GM23338 (cell line): ENCODE results near the gene TPK1. TPM values are rescaled to one million over a fixed set of nuclear protein-coding genes. Genes with fewer than 3 reads are reported as not detected.

Experiments used
- ATAC-seq: fragments of 200-7000 bp; cut with Tn5 transposase; 3 replicates; pipeline ENCODE4 v1.9.1; 2020
- DNase-seq: peaks from one replicate; pipeline ENCODE4 v3.0.0-alpha.2; 2015; ENCODE audit warnings: low spot score
- H2AFZ ChIP-seq: fragments of 200-600 bp; sonication (generic); 2 replicates; pipeline ENCODE4 v1.8.0; 2016; ENCODE audit warnings: antibody characterized with exemption, mild to moderate bottlenecking, moderate library complexity
- H3F3A ChIP-seq: fragments of 200-600 bp; sonication (generic); replicated peaks from 2 replicates; pipeline ENCODE4 v1.8.0; 2017; ENCODE audit warnings: antibody characterized with exemption, mixed run types, low read depth
- H3K27ac ChIP-seq: fragments of 200-600 bp; sonication (generic); 2 replicates; pipeline ENCODE4 v1.6.1; 2016; ENCODE audit warnings: low read depth
- H3K27me3 ChIP-seq: fragments of 200-600 bp; sonication (generic); 2 replicates; pipeline ENCODE4 v1.8.0; 2016; ENCODE audit warnings: mild to moderate bottlenecking, mixed run types, moderate library complexity; ENCODE audit not compliant: insufficient read depth
- H3K36me3 ChIP-seq: fragments of 200-600 bp; sonication (generic); 2 replicates; pipeline ENCODE4 v1.8.0; 2016; ENCODE audit warnings: mild to moderate bottlenecking; ENCODE audit not compliant: insufficient read depth
- H3K4me1 ChIP-seq: fragments of 200-600 bp; sonication (generic); 2 replicates; pipeline ENCODE4 v1.8.0; 2016; ENCODE audit warnings: mild to moderate bottlenecking, moderate library complexity; ENCODE audit not compliant: insufficient read depth
- H3K4me2 ChIP-seq: fragments of 200-600 bp; sonication (generic); 2 replicates; pipeline ENCODE4 v1.7.1; 2017; ENCODE audit warnings: mixed run types
- H3K4me3 ChIP-seq: fragments of 200-600 bp; sonication (generic); 2 replicates; pipeline ENCODE4 v1.6.1; 2016; ENCODE audit warnings: mixed run types
- H3K79me2 ChIP-seq: fragments of 200-600 bp; sonication (generic); replicated peaks from 2 replicates; pipeline ENCODE4 v1.8.0; 2017; ENCODE audit warnings: mild to moderate bottlenecking; ENCODE audit not compliant: insufficient read depth
- H3K9me2 ChIP-seq: fragments of 200-600 bp; sonication (generic); 2 replicates; pipeline ENCODE4 v1.8.0; 2017; ENCODE audit not compliant: insufficient read depth
- H4K20me1 ChIP-seq: fragments of 200-600 bp; sonication (generic); replicated peaks from 2 replicates; pipeline ENCODE4 v1.8.0; 2017; ENCODE audit warnings: mild to moderate bottlenecking; ENCODE audit not compliant: insufficient read depth
- H3K27ac Mint-ChIP-seq: 2 replicates; pipeline ENCODE4 v1.8.0; 2020; ENCODE audit warnings: inconsistent platforms, mild to moderate bottlenecking, moderate library complexity, mixed read lengths
- H3K27me3 Mint-ChIP-seq: 3 replicates; pipeline ENCODE4 v1.8.0; 2022; ENCODE audit warnings: low read depth, mild to moderate bottlenecking, moderate library complexity, mixed read lengths, inconsistent platforms; ENCODE audit not compliant: insufficient read depth, poor library complexity
- H3K36me3 Mint-ChIP-seq: 3 replicates; pipeline ENCODE4 v1.8.0; 2021; ENCODE audit warnings: low read depth, mild to moderate bottlenecking, inconsistent platforms, moderate library complexity, mixed read lengths
- H3K4me1 Mint-ChIP-seq: 3 replicates; pipeline ENCODE4 v1.8.0; 2020; ENCODE audit warnings: mild to moderate bottlenecking, inconsistent platforms, mixed read lengths
- H3K4me3 Mint-ChIP-seq: 3 replicates; pipeline ENCODE4 v1.8.0; 2021; ENCODE audit warnings: moderate library complexity, mild to moderate bottlenecking, inconsistent platforms, mixed read lengths
- H3K9me3 Mint-ChIP-seq: 3 replicates; pipeline ENCODE4 v1.8.0; 2020; ENCODE audit warnings: moderate library complexity, mild to moderate bottlenecking, inconsistent platforms, mixed read lengths
- CREB1 ChIP-seq: fragments of 250-450 bp; sonication (Bioruptor Pico); IDR thresholded peaks from 2 replicates; pipeline ENCODE4 v1.5.0; 2020; ENCODE audit warnings: low read depth, mild to moderate bottlenecking, moderate library complexity
- EZH2 ChIP-seq: fragments of 200-600 bp; sonication (generic); IDR thresholded peaks from one replicate; pipeline ENCODE4 v1.8.0; 2017; ENCODE audit warnings: antibody characterized with exemption, mild to moderate bottlenecking, low read depth; ENCODE audit not compliant: unreplicated experiment
- EZH2phosphoT487 ChIP-seq: fragments of 200-600 bp; sonication (generic); IDR thresholded peaks from one replicate; pipeline ENCODE4 v1.8.1; 2018; ENCODE audit warnings: antibody characterized with exemption; ENCODE audit not compliant: unreplicated experiment
- JUNB ChIP-seq: IDR thresholded peaks from one replicate; pipeline ENCODE4 v1.6.1; 2016; ENCODE audit warnings: antibody characterized with exemption; ENCODE audit not compliant: unreplicated experiment
- NANOG ChIP-seq: IDR thresholded peaks from 2 replicates; pipeline ENCODE4 v1.6.1; 2016; ENCODE audit warnings: antibody characterized with exemption, borderline replicate concordance
- POLR2AphosphoS5 ChIP-seq: IDR thresholded peaks from 2 replicates; pipeline ENCODE4 v1.6.1; 2016; ENCODE audit warnings: antibody characterized with exemption, low read depth
- STAT1 ChIP-seq: IDR thresholded peaks from one replicate; pipeline ENCODE4 v1.6.1; 2016; ENCODE audit warnings: antibody characterized with exemption; ENCODE audit not compliant: unreplicated experiment
- ZNF114 ChIP-seq: fragments of 250-450 bp; sonication (Bioruptor Pico); IDR thresholded peaks from 2 replicates; pipeline ENCODE4 v1.5.0; 2020; ENCODE audit warnings: mild to moderate bottlenecking, moderate library complexity
- ZNF331 ChIP-seq: fragments of 250-450 bp; sonication (Bioruptor Pico); IDR thresholded peaks from 2 replicates; pipeline ENCODE4 v1.5.0; 2020; ENCODE audit warnings: low read depth, mild to moderate bottlenecking, moderate library complexity
- polyA plus RNA-seq: library from polyadenylated mRNA; unstranded; fragments of >200 nt; fragmentation: Nextera tagmentation; extraction: Ambion mirVana; gene quantifications from 2 replicates; pipeline ENCODE4 v1.2.1, GENCODE V29; 2016
- total RNA-seq: library from RNA; depleted of rRNA; stranded (reverse); fragments of >200 nt; shearing (Covaris generic); gene quantifications from 2 replicates; pipeline ENCODE4 v1.2.3, GENCODE V29; 2014
- TF ChIP-seq, protein P1 (sequence below), 2 experiments: fragments of 200-600 bp in 1 of 2; sonication (generic) in 1 of 2; conservative IDR thresholded peaks; 2 replicates each; pipeline versions ENCODE4 v1.5.1 to v1.6.1; 2016 to 2017; ENCODE audit warnings: antibody characterized with exemption in 2 of 2, low read depth in 2 of 2, mild to moderate bottlenecking in 2 of 2, moderate library complexity in 1 of 2
- TF ChIP-seq, protein P2 (sequence below): IDR thresholded peaks from 2 replicates; pipeline ENCODE4 v1.6.1; 2016; ENCODE audit warnings: antibody characterized with exemption
- TF ChIP-seq, protein P3 (sequence below): fragments of 250-450 bp; sonication (Bioruptor Pico); IDR thresholded peaks from 2 replicates; pipeline ENCODE4 v1.5.0; 2020; ENCODE audit warnings: mild to moderate bottlenecking, moderate library complexity
- TF ChIP-seq, protein P4 (sequence below): IDR thresholded peaks from one replicate; pipeline ENCODE4 v1.6.1; 2018; ENCODE audit warnings: antibody characterized with exemption; ENCODE audit not compliant: unreplicated experiment

Gene TPK1
- total and polyA plus RNA-seq, 2 experiments from 2014 or later, result 2.6 to 2.9 TPM

DNA sequence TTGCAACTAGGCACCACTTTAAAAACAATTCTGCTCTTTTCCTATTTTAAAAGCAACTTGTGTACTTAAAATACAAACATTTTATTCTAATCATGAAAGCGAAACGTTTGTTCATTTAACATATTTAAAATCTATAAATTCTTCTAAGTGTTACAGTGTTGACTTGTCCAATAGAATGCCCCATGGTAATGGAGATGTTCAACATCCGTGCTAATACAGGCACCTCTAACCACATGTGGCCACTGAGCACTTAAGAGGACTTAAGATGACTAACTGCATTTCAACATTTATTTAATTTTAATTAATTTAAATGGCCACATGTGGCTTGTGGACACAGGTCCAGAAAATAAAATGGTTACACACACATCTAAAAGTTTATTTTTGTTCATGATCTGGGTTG is 115.1 kb downstream of the TPK1 start:
- no peak for DNase-seq

More for the DNA sequence above, 115.1 kb downstream of the TPK1 start:
- Histone ChIP-seq H3K4me1 (peaks cover 7% of the 10 kb centered on the region), H2AFZ (no peak overlapping the region), H3K4me3 (no peak overlapping the region), H4K20me1 (no peaks in the 10 kb centered on the region), H3K79me2 (no peaks in the 10 kb centered on the region), H3F3A (no peaks in the 10 kb centered on the region), H3K27me3 (no peaks in the 10 kb centered on the region), H3K4me2 (0 out of 2 replicates have a peak overlapping the region, but pooled peaks have one; percentile 11), H3K36me3 (no peaks in the 10 kb centered on the region), H3K27ac (no peak overlapping the region), H3K9me2 (no peaks in the 10 kb centered on the region)
- H3K4me1 Mint-ChIP-seq, result peaks cover 9% of the 10 kb centered on the region; the same call in 2 of the 3 replicates
- H3K27ac Mint-ChIP-seq, result peak overlapping the region; percentile 74
- ATAC-seq, result no peak
- peaks cover 7% of the 10 kb centered on the region; the same call in 2 of the 3 replicates for H3K36me3 Mint-ChIP-seq
- peaks cover 10% of the 10 kb centered on the region for H3K9me3 Mint-ChIP-seq
- H3K4me3 Mint-ChIP-seq, result no peak overlapping the region
- TF ChIP-seq STAT1 (no peak), ZNF114 (CRISPR knock-in tag) (no peak), CREB1 (no peak), ZNF331 (CRISPR knock-in tag) (no peak), NANOG (no peak), JUNB (no peak), EZH2 (no peak), POLR2AphosphoS5 (no peak), EZH2phosphoT487 (no peak)
- TF ChIP-seq, protein P1, sequence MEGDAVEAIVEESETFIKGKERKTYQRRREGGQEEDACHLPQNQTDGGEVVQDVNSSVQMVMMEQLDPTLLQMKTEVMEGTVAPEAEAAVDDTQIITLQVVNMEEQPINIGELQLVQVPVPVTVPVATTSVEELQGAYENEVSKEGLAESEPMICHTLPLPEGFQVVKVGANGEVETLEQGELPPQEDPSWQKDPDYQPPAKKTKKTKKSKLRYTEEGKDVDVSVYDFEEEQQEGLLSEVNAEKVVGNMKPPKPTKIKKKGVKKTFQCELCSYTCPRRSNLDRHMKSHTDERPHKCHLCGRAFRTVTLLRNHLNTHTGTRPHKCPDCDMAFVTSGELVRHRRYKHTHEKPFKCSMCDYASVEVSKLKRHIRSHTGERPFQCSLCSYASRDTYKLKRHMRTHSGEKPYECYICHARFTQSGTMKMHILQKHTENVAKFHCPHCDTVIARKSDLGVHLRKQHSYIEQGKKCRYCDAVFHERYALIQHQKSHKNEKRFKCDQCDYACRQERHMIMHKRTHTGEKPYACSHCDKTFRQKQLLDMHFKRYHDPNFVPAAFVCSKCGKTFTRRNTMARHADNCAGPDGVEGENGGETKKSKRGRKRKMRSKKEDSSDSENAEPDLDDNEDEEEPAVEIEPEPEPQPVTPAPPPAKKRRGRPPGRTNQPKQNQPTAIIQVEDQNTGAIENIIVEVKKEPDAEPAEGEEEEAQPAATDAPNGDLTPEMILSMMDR (conservative IDR thresholded peaks at IDR 0.05; ENCODE audit: low read depth in 2 of 2), result no peak
- TF ChIP-seq, protein P2, sequence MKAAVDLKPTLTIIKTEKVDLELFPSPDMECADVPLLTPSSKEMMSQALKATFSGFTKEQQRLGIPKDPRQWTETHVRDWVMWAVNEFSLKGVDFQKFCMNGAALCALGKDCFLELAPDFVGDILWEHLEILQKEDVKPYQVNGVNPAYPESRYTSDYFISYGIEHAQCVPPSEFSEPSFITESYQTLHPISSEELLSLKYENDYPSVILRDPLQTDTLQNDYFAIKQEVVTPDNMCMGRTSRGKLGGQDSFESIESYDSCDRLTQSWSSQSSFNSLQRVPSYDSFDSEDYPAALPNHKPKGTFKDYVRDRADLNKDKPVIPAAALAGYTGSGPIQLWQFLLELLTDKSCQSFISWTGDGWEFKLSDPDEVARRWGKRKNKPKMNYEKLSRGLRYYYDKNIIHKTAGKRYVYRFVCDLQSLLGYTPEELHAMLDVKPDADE, result no peak
- TF ChIP-seq, protein P3, sequence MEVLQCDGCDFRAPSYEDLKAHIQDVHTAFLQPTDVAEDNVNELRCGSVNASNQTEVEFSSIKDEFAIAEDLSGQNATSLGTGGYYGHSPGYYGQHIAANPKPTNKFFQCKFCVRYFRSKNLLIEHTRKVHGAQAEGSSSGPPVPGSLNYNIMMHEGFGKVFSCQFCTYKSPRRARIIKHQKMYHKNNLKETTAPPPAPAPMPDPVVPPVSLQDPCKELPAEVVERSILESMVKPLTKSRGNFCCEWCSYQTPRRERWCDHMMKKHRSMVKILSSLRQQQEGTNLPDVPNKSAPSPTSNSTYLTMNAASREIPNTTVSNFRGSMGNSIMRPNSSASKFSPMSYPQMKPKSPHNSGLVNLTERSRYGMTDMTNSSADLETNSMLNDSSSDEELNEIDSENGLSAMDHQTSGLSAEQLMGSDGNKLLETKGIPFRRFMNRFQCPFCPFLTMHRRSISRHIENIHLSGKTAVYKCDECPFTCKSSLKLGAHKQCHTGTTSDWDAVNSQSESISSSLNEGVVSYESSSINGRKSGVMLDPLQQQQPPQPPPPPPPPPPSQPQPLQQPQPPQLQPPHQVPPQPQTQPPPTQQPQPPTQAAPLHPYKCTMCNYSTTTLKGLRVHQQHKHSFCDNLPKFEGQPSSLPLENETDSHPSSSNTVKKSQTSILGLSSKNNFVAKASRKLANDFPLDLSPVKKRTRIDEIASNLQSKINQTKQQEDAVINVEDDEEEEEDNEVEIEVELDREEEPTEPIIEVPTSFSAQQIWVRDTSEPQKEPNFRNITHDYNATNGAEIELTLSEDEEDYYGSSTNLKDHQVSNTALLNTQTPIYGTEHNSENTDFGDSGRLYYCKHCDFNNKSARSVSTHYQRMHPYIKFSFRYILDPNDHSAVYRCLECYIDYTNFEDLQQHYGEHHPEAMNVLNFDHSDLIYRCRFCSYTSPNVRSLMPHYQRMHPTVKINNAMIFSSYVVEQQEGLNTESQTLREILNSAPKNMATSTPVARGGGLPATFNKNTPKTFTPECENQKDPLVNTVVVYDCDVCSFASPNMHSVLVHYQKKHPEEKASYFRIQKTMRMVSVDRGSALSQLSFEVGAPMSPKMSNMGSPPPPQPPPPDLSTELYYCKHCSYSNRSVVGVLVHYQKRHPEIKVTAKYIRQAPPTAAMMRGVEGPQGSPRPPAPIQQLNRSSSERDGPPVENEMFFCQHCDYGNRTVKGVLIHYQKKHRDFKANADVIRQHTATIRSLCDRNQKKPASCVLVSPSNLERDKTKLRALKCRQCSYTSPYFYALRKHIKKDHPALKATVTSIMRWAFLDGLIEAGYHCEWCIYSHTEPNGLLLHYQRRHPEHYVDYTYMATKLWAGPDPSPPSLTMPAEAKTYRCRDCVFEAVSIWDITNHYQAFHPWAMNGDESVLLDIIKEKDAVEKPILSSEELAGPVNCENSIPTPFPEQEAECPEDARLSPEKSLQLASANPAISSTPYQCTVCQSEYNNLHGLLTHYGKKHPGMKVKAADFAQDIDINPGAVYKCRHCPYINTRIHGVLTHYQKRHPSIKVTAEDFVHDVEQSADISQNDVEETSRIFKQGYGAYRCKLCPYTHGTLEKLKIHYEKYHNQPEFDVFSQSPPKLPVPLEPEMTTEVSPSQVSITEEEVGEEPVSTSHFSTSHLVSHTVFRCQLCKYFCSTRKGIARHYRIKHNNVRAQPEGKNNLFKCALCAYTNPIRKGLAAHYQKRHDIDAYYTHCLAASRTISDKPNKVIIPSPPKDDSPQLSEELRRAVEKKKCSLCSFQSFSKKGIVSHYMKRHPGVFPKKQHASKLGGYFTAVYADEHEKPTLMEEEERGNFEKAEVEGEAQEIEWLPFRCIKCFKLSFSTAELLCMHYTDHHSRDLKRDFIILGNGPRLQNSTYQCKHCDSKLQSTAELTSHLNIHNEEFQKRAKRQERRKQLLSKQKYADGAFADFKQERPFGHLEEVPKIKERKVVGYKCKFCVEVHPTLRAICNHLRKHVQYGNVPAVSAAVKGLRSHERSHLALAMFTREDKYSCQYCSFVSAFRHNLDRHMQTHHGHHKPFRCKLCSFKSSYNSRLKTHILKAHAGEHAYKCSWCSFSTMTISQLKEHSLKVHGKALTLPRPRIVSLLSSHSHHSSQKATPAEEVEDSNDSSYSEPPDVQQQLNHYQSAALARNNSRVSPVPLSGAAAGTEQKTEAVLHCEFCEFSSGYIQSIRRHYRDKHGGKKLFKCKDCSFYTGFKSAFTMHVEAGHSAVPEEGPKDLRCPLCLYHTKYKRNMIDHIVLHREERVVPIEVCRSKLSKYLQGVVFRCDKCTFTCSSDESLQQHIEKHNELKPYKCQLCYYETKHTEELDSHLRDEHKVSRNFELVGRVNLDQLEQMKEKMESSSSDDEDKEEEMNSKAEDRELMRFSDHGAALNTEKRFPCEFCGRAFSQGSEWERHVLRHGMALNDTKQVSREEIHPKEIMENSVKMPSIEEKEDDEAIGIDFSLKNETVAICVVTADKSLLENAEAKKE (CRISPR knock-in tag), result no peak
- TF ChIP-seq, protein P4, sequence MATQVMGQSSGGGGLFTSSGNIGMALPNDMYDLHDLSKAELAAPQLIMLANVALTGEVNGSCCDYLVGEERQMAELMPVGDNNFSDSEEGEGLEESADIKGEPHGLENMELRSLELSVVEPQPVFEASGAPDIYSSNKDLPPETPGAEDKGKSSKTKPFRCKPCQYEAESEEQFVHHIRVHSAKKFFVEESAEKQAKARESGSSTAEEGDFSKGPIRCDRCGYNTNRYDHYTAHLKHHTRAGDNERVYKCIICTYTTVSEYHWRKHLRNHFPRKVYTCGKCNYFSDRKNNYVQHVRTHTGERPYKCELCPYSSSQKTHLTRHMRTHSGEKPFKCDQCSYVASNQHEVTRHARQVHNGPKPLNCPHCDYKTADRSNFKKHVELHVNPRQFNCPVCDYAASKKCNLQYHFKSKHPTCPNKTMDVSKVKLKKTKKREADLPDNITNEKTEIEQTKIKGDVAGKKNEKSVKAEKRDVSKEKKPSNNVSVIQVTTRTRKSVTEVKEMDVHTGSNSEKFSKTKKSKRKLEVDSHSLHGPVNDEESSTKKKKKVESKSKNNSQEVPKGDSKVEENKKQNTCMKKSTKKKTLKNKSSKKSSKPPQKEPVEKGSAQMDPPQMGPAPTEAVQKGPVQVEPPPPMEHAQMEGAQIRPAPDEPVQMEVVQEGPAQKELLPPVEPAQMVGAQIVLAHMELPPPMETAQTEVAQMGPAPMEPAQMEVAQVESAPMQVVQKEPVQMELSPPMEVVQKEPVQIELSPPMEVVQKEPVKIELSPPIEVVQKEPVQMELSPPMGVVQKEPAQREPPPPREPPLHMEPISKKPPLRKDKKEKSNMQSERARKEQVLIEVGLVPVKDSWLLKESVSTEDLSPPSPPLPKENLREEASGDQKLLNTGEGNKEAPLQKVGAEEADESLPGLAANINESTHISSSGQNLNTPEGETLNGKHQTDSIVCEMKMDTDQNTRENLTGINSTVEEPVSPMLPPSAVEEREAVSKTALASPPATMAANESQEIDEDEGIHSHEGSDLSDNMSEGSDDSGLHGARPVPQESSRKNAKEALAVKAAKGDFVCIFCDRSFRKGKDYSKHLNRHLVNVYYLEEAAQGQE, result no peak
- H3K27me3 Mint-ChIP-seq, result peaks cover 2% of the 10 kb centered on the region
